Activated CD4-positive, alpha-beta T cell treated with anti-CD3 and anti-CD28 coated beads, Interleukin-2, amount 50 U/mL, for 24 hours (primary cell): Measurements from ENCODE around the gene SLC15A1.
"Not testable (repeated sequence)": the region's sequence is repeated elsewhere in the genome, so short reads cannot be mapped to it uniquely, and the experiment has no call there.

Experiments used
- DNase-seq, 2 donors: peaks; one replicate each; pipeline ENCODE4 v3.0.0-alpha.2; 2020; ENCODE audit warnings: low read depth in 1 of 2, low spot score in 1 of 2

The SLC15A1 gene

GRCh38 chr13:98781045-98781444 is 28.6 kb upstream of the SLC15A1 start:
- no peak for DNase-seq

DNA sequence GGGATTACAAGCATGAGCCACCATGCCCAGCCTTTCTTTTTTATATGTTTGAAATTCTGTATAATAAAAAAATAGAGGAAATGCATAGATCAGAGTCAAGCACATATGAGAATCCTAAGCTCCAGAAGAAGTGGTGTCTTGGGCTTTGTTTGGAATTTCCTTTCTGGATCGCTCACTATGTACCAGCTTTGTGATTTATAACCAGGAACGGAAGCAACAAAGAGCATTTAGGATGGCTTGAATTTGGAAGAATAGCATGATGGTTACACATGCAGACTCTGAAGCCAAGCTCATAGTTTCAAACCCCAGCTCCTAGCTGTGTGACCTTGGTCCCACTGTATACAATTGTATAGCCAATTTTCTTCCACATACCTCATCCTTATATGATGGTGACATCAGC is 28.0 kb upstream of the SLC15A1 start:
- no peak for DNase-seq

DNA sequence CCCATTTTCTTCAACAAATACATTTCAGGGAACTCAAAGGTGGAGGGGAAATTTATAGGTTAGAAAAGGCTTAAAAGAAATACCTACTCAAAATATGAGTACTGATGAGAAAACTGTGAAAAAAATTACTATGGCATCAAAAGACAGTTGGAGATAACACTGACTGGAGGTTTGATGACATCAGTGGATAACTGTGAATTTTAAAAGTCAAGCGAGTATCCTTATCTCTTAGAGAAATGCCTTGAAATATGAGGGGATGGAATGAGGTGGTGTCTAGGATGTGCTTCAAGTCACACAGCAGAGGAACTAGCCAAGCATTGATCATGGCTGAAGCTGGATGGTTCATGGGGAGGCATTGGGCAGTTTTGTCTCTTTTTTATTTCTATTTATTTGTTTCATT is 27.2 kb upstream of the SLC15A1 start:
- DNase-seq = no peak

DNA sequence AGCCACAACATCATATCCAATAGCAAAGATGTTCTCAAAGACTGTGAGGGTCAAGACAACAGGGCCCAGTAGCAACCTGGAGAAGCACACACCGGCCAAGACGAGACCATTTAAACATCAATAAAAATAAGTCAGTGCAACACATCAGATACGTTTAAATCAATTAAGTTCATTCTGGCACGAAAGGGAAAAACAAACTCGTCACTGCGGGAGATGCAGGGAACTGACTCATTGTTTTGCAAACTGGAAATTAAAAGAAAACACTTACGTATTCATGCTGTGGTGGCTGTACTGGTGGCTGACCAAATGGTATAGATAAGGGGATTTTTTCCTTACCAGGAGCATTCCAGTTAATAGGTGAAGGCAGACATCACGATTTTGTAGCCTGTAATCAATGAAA is 26.3 kb upstream of the SLC15A1 start:
- no peak for DNase-seq

DNA sequence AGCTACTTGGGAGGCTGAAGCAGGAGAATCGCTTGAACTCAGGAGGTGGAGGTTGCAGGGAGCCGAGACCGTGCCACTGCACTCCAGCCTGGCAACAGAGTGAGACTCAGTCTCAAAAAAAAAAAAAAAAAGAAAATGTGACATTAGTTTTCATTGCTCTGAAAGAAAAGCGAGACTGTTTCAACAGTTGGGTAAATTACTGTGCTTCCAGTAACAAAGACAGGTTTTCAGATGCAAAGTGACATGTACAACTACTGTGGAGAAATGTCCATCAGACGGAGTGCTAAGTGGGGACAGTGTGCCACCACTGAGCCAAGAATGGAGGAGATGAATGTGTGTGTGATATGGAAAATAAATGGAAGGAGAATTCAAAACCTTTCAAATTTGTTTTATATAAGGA is 24.2 kb upstream of the SLC15A1 start:
- no peak for DNase-seq

DNA sequence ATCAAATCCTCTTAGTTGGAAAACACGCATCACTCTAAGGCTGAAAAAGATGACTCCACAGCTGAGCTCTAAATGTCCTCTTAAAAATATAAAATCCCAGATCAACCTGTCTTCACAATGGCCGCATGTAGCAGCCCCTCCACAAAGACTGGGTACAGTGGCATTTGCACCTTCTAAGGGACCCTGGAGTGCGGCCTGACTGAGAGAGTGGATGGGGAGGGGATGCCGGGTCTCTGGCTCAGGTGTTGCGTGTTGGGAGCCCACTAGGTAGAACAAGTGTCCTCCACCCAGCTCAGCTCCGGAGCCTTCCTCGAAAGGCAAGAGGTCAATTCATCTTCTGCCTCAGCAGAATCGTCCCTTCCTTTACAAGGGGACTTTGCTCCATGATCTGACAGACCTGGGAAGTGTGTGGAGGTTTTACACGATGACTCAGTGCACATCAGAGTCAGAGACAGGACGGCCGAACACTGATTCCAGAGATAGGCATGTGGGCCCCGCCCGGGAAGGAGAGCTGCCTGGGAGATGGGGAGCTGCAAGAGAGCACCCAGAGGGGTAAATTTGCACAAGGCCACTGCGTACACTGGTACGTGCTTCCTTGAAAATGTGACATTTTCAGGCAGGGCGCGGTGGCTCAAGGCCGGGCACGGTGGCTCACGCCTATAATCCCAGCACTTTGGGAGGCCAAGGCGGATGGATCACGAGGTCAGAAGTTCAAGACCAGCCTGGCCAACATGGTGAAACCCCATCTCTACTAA is 23.5 kb upstream of the SLC15A1 start:
- no peak for DNase-seq

- no peak for DNase-seq
Observed at GRCh38 chr13:98775386-98775785, 22.9 kb upstream of the SLC15A1 start.

DNA sequence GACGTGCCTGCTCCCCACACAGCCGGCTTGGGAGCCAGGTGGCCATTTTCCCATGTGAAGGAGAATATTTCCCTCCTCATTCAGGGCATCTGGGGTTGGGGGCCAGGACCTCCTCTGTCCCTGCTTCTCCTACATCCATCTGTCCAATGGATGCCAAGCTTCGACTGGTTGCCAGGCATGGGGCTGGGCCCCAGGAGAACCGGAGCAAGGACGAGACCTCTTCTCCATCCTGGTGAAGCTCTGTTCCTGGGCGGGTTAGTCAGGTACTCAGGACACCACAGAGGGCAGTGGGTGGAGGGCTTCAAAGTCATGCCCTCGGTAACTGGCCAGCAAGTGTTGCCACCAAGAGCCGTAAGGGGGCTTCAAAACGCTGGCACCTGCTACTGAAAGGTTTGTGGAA is 22.3 kb upstream of the SLC15A1 start:
- no peak for DNase-seq

DNA sequence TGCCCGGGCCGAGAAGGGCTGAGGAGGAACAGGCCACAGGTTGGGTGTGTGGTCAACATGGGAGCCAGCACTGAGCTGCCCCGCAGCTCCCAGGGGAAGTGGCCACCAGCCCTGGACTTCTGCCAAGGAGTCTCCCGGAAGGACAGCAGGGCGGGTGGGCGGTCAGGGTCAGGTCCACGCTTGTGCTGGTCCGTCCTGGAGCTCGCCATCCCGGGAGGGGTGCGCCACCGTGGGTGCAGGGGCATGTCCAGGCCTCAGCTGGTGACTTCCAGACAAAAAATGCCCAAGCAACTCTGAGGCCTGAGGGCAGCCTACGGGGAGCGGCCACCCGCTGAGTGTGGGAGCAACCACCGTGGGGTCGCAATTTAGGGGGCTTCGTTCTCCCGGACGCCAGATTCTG is 21.4 kb upstream of the SLC15A1 start:
- DNase-seq = no peak

GRCh38 chr13:98772794-98773452 is 20.5 kb upstream of the SLC15A1 start:
- no peak for DNase-seq

GRCh38 chr13:98771838-98772611 is 19.6 kb upstream of the SLC15A1 start:
- no peak for DNase-seq

DNA sequence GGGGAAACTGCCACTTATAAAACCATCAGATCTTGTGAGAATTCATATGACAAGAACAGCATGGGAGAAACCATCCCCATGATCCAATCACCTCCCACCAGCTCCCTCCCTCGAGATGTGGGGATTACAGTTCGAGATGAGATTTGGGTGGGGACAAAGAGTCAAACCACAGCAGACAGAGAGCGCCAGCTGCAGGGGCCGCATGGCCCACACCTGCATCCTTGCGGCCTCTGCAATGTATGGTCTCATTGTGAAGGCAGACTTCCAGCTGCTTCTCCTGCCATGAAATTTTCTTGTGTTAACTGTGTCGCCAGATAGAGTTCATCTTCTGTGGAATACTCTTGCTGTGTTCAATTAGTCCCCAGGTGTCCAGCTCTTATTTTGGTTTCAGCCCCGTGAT is 17.3 kb upstream of the SLC15A1 start:
- DNase-seq = no peak

DNA sequence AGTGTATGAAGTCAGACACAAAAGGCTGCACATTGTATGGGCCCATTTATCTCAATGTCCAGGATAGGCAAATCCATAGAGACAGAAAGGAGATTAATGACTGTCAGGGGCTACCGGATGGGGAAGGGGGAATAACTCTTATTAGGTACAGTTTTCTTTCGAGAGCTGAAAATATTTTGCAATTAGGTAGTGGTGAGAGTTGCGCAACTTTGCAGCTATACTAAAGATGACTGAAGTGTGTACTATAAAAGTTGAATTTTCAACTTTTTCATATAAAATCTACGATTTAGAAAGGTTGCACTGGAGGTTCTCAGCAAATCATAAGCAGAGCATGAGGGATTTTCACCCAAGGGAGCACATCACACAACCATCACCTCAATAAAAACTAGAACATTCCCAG is 16.1 kb upstream of the SLC15A1 start:
- DNase-seq = no peak

GRCh38 chr13:98766697-98767096 is 14.2 kb upstream of the SLC15A1 start:
- DNase-seq = no peak

DNA sequence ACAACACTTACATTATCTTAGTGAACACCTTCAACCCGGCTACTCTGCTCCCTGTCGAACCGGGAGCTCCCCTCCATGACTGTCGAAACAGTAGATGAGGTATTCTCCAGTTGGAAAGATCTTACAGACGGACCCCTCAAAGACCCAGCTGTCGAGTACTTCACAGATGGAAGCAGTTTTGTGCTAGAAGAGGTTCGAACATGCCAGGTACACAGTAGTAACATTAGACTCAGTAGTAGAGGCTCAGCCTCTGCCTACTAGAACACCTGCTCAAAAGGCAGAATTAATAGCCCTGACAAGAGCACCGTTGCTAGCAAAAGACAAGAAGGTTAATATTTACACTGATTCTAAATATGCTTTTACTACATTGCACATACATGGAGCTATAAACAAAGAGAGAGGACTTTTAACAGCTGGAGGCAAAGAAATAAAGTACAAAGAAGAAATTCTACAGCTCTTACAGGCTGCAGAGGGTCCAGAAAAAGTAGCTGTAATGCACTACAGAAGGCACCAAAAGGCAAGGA is 13.6 kb upstream of the SLC15A1 start:
- no peak for DNase-seq

- no peak for DNase-seq
Observed at GRCh38 chr13:98761986-98762616, 9.6 kb upstream of the SLC15A1 start.

GRCh38 chr13:98761126-98761985 is 8.9 kb upstream of the SLC15A1 start:
- DNase-seq = no peak

- DNase-seq = no peak
Observed at GRCh38 chr13:98755729-98756128, 3.3 kb upstream of the SLC15A1 start.

DNA sequence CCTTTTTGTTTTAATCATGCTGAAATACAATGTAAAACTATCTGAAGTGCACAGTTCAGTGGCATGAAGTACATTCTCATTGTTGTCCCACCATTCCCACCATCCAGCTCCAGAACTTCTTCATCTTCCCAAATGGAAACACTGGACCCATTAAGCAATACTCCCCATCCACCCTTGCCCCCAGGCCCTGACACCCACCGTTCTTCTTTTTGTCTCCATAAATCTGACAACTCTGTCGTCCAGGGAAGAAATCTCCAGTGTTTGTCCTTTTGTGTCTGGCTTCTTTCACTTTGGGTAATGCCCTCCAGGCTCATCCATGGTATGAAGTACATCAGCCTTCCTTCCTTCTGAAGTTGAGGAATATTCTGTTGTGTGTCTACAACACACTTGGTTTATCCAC is 2.6 kb upstream of the SLC15A1 start:
- no peak for DNase-seq

DNA sequence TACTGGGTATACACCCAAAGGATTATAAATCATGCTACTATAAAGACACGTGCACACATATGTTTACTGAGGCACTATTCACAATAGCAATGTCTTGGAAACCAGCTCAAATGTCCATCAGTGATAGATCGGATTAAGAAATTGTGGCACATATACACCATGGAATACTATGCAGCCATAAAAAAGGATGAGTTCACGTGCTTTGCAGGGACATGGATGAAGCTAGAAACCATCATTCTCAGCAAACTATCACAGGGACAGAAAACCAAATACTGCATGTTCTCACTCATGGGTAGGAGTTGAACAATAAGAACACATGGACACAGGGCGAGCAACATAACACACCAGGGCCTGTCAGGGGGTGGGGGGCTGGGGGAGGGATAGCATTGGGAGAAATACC is 2.0 kb upstream of the SLC15A1 start:
- DNase-seq = not testable (repeated sequence)
